ENCODE data around the gene TP73.
A peak's percentile ranks its signal among the peaks of the same experiment; 100 is the strongest.

Gene TP73

GRCh38 chr1:3642919-3643675, 9.2 kb upstream of the TP73 start:
- CTCF ChIA-PET: no interaction called here
- H3K4me1 ChIP-seq (ENCODE audit: control extremely low read depth in 1 of 4, control insufficient read depth in 4 of 4, insufficient read depth in 4 of 4, low read length in 3 of 4): no peaks in the 10 kb centered on the region
- no peaks in the 10 kb centered on the region for H3K27me3 ChIP-seq (replicated peaks in 2 of 5; ENCODE audit: control insufficient read depth in 4 of 5, insufficient read depth in 5 of 5, low read length in 4 of 5)
- H3K4me3 ChIP-seq (ENCODE audit: control insufficient read depth in 1 of 7, extremely low read depth in 1 of 7, insufficient read depth in 4 of 7, low read depth in 2 of 7, low read length in 6 of 7): no peak overlapping the region
- 98% methylated on average over 28 of the region's 43 CpGs for WGBS (ENCODE audit: insufficient coverage)
- H3K9me3 ChIP-seq (ENCODE audit: control extremely low read depth in 1 of 5, control insufficient read depth in 4 of 5, insufficient read depth in 2 of 5, low read depth in 1 of 5, low read length in 4 of 5): no peaks in the 10 kb centered on the region
- POLR2A ChIA-PET: no interaction called here
- no peak for DNase-seq
- H3K36me3 ChIP-seq (ENCODE audit: control insufficient read depth in 4 of 4, insufficient read depth in 4 of 4, low read length in 3 of 4): peaks cover 7 to 57% (median 45%) of the 10 kb centered on the region in 4 experiments
- no peak overlapping the region for H3K27ac ChIP-seq (ENCODE audit: insufficient read depth in 1 of 2, low read depth in 1 of 2, low read length in 2 of 2, poor library complexity in 1 of 2, severe bottlenecking in 2 of 2)

GRCh38 chr1:3644273-3644672, 8.0 kb upstream of the TP73 start:
- 90% methylated on average over 17 of the region's 25 CpGs for WGBS (ENCODE audit: insufficient coverage)
- CTCF ChIA-PET: no interaction called here
- H3K27me3 ChIP-seq (replicated peaks in 2 of 5; ENCODE audit: control insufficient read depth in 4 of 5, insufficient read depth in 5 of 5, low read length in 4 of 5): no peaks in the 10 kb centered on the region
- POLR2A ChIA-PET: no interaction called here
- H3K36me3 ChIP-seq (ENCODE audit: control insufficient read depth in 4 of 4, insufficient read depth in 4 of 4, low read length in 3 of 4): peaks cover 7 to 46% (median 38%) of the 10 kb centered on the region in 4 experiments
- H3K27ac ChIP-seq (ENCODE audit: insufficient read depth in 1 of 2, low read depth in 1 of 2, low read length in 2 of 2, poor library complexity in 1 of 2, severe bottlenecking in 2 of 2): no peak overlapping the region
- no peak overlapping the region for H3K4me3 ChIP-seq (ENCODE audit: control insufficient read depth in 1 of 7, extremely low read depth in 1 of 7, insufficient read depth in 4 of 7, low read depth in 2 of 7, low read length in 6 of 7)
- H3K9me3 ChIP-seq (ENCODE audit: control extremely low read depth in 1 of 5, control insufficient read depth in 4 of 5, insufficient read depth in 2 of 5, low read depth in 1 of 5, low read length in 4 of 5): no peaks in the 10 kb centered on the region
- no peak for DNase-seq
- H3K4me1 ChIP-seq (ENCODE audit: control extremely low read depth in 1 of 4, control insufficient read depth in 4 of 4, insufficient read depth in 4 of 4, low read length in 3 of 4): peaks cover 3 to 7% (median 6%) of the 10 kb centered on the region in 4 experiments

GRCh38 chr1:3645247-3645646, 7.1 kb upstream of the TP73 start:
- H3K4me1 ChIP-seq (ENCODE audit: control extremely low read depth in 1 of 4, control insufficient read depth in 4 of 4, insufficient read depth in 4 of 4, low read length in 3 of 4): peaks cover 6 to 13% (median 9%) of the 10 kb centered on the region in 4 experiments
- peaks cover 7 to 38% (median 34%) of the 10 kb centered on the region in 4 experiments for H3K36me3 ChIP-seq (ENCODE audit: control insufficient read depth in 4 of 4, insufficient read depth in 4 of 4, low read length in 3 of 4)
- CTCF ChIA-PET: no interaction called here
- POLR2A ChIA-PET: no interaction called here
- H3K4me3 ChIP-seq (ENCODE audit: control insufficient read depth in 1 of 7, extremely low read depth in 1 of 7, insufficient read depth in 4 of 7, low read depth in 2 of 7, low read length in 6 of 7): no peak overlapping the region
- no peak overlapping the region for H3K27ac ChIP-seq (ENCODE audit: insufficient read depth in 1 of 2, low read depth in 1 of 2, low read length in 2 of 2, poor library complexity in 1 of 2, severe bottlenecking in 2 of 2)
- H3K27me3 ChIP-seq (replicated peaks in 2 of 5; ENCODE audit: control insufficient read depth in 4 of 5, insufficient read depth in 5 of 5, low read length in 4 of 5): peaks cover 0 to 3% (median 2%) of the 10 kb centered on the region in 5 experiments
- WGBS (ENCODE audit: insufficient coverage): 98% methylated on average over 26 of the region's 43 CpGs
- H3K9me3 ChIP-seq (ENCODE audit: control extremely low read depth in 1 of 5, control insufficient read depth in 4 of 5, insufficient read depth in 2 of 5, low read depth in 1 of 5, low read length in 4 of 5): no peaks in the 10 kb centered on the region
- no peak for DNase-seq

GRCh38 chr1:3645666-3646355, 6.5 kb upstream of the TP73 start:
- H3K9me3 ChIP-seq (ENCODE audit: control extremely low read depth in 1 of 5, control insufficient read depth in 4 of 5, insufficient read depth in 2 of 5, low read depth in 1 of 5, low read length in 4 of 5): no peaks in the 10 kb centered on the region
- H3K27me3 ChIP-seq (replicated peaks in 2 of 5; ENCODE audit: control insufficient read depth in 4 of 5, insufficient read depth in 5 of 5, low read length in 4 of 5): peaks cover 0 to 9% (median 6%) of the 10 kb centered on the region in 5 experiments
- peaks cover 7 to 19% (median 11%) of the 10 kb centered on the region in 4 experiments for H3K4me1 ChIP-seq (ENCODE audit: control extremely low read depth in 1 of 4, control insufficient read depth in 4 of 4, insufficient read depth in 4 of 4, low read length in 3 of 4)
- POLR2A ChIA-PET: no interaction called here
- H3K36me3 ChIP-seq (ENCODE audit: control insufficient read depth in 4 of 4, insufficient read depth in 4 of 4, low read length in 3 of 4): peaks cover 7 to 38% (median 34%) of the 10 kb centered on the region in 4 experiments
- WGBS (ENCODE audit: insufficient coverage): 97% methylated on average over 24 of the region's 27 CpGs
- H3K4me3 ChIP-seq (ENCODE audit: control insufficient read depth in 1 of 7, extremely low read depth in 1 of 7, insufficient read depth in 4 of 7, low read depth in 2 of 7, low read length in 6 of 7): no peak overlapping the region
- DNase-seq: no peak
- no peak overlapping the region for H3K27ac ChIP-seq (ENCODE audit: insufficient read depth in 1 of 2, low read depth in 1 of 2, low read length in 2 of 2, poor library complexity in 1 of 2, severe bottlenecking in 2 of 2)
- CTCF ChIA-PET: no interaction called here

- Histone ChIP-seq H3K27me3 (replicated peaks in 2 of 5; ENCODE audit: control insufficient read depth in 4 of 5, insufficient read depth in 5 of 5, low read length in 4 of 5) (peaks cover 0 to 16% (median 9%) of the 10 kb centered on the region in 5 experiments), H3K36me3 (ENCODE audit: control insufficient read depth in 4 of 4, insufficient read depth in 4 of 4, low read length in 3 of 4) (peaks cover 5 to 38% (median 31%) of the 10 kb centered on the region in 4 experiments), H3K4me1 (ENCODE audit: control extremely low read depth in 1 of 4, control insufficient read depth in 4 of 4, insufficient read depth in 4 of 4, low read length in 3 of 4) (peaks cover 7 to 27% (median 15%) of the 10 kb centered on the region in 4 experiments), H3K27ac (ENCODE audit: insufficient read depth in 1 of 2, low read depth in 1 of 2, low read length in 2 of 2, poor library complexity in 1 of 2, severe bottlenecking in 2 of 2) (no peak overlapping the region), H3K4me3 (ENCODE audit: control insufficient read depth in 1 of 7, extremely low read depth in 1 of 7, insufficient read depth in 4 of 7, low read depth in 2 of 7, low read length in 6 of 7) (no peak overlapping the region), H3K9me3 (ENCODE audit: control extremely low read depth in 1 of 5, control insufficient read depth in 4 of 5, insufficient read depth in 2 of 5, low read depth in 1 of 5, low read length in 4 of 5) (no peaks in the 10 kb centered on the region)
- POLR2A ChIA-PET: no interaction called here
- 98% methylated on average over 20 of the region's 20 CpGs for WGBS (ENCODE audit: insufficient coverage)
- DNase-seq: no peak
- CTCF ChIA-PET: no interaction called here
Measured at GRCh38 chr1:3646596-3646995, 5.7 kb upstream of the TP73 start.

GRCh38 chr1:3649342-3650247, 2.7 kb upstream of the TP73 start, which contains the start of gene WRAP73:
Gene WRAP73, minus strand, starts transcription at chr1:3650103. Its CDS starts 104 bp downstream, at chr1:3649999.
- peaks cover 2 to 28% (median 26%) of the 10 kb centered on the region in 4 experiments for H3K36me3 ChIP-seq (ENCODE audit: control insufficient read depth in 4 of 4, insufficient read depth in 4 of 4, low read length in 3 of 4)
- no peaks in the 10 kb centered on the region for H3K9me3 ChIP-seq (ENCODE audit: control extremely low read depth in 1 of 5, control insufficient read depth in 4 of 5, insufficient read depth in 2 of 5, low read depth in 1 of 5, low read length in 4 of 5)
- H3K4me3 ChIP-seq (ENCODE audit: control insufficient read depth in 1 of 7, extremely low read depth in 1 of 7, insufficient read depth in 4 of 7, low read depth in 2 of 7, low read length in 6 of 7): peak within 1 kb of the TSS; percentile 59 to 89 (median 83)
- H3K27me3 ChIP-seq (replicated peaks in 2 of 5; ENCODE audit: control insufficient read depth in 4 of 5, insufficient read depth in 5 of 5, low read length in 4 of 5): peaks cover 5 to 46% (median 21%) of the 10 kb centered on the region in 5 experiments
- DNase-seq: peak; percentile 93 to 94 (median 93)
- WGBS (ENCODE audit: insufficient coverage): 4% methylated on average over 43 of the region's 60 CpGs
- H3K27ac ChIP-seq (ENCODE audit: insufficient read depth in 1 of 2, low read depth in 1 of 2, low read length in 2 of 2, poor library complexity in 1 of 2, severe bottlenecking in 2 of 2): peak within 1 kb of the TSS; percentile 25 to 49
- ChIA-PET POLR2A (no interaction called here), CTCF (interaction anchor here (0.9 to 1.4 kb wide), 3 partner anchors 19 to 34 kb away, joined by 3 to 4 read pairs (median 3); no protein-coding TSS in a partner anchor)
- H3K4me1 ChIP-seq (ENCODE audit: control extremely low read depth in 1 of 4, control insufficient read depth in 4 of 4, insufficient read depth in 4 of 4, low read length in 3 of 4): peaks cover 7 to 39% (median 24%) of the 10 kb centered on the region in 4 experiments

Data from common myeloid progenitor, CD34-positive (primary cell).